Kidney (tissue), 14 donors: ENCODE measurements around the gene VSX2. TPM values are rescaled to one million over a fixed set of nuclear protein-coding genes. Genes with fewer than 3 reads are reported as not detected.

Experiments
- DNase-seq, 5 donors: peaks; one replicate each; pipeline ENCODE4 v3.0.0-alpha.2; 2013 to 2020
- FAIRE-seq: peaks from 2 replicates; lab custom pipeline; 2012; peaks lifted over from hg19 to GRCh38; lab: Jason Lieb, UNC
- H3K27ac ChIP-seq, 2 donors: one replicate each; pipeline ENCODE4 v1.7.0; 2013; ENCODE audit warnings: low read depth in 2 of 2, low read length in 2 of 2, inconsistent platforms in 1 of 2
- H3K27me3 ChIP-seq: one replicate; pipeline ENCODE4 v1.7.1; 2013; ENCODE audit warnings: low read length, inconsistent platforms; ENCODE audit not compliant: control insufficient read depth, insufficient read depth
- H3K36me3 ChIP-seq, 3 donors: one replicate each; pipeline versions ENCODE4 v1.7.0 to v1.7.1; 2013; ENCODE audit warnings: low read length in 3 of 3, control low read depth in 1 of 3, inconsistent platforms in 1 of 3; ENCODE audit not compliant: insufficient read depth in 3 of 3, control insufficient read depth in 2 of 3
- H3K4me1 ChIP-seq, 3 donors: one replicate each; pipeline versions ENCODE4 v1.7.0 to v1.7.1; 2013; ENCODE audit warnings: low read length in 3 of 3, inconsistent platforms in 1 of 3, low read depth in 1 of 3; ENCODE audit not compliant: control insufficient read depth in 2 of 3, insufficient read depth in 2 of 3
- H3K4me3 ChIP-seq, 3 donors: one replicate each; pipeline versions ENCODE4 v1.7.0 to v1.8.1; 2013; ENCODE audit warnings: low read length in 3 of 3, control low read depth in 1 of 3, inconsistent platforms in 1 of 3
- H3K9ac ChIP-seq, 3 donors: one replicate each; pipeline versions ENCODE4 v1.7.0 to v1.7.1; 2013; ENCODE audit warnings: low read length in 3 of 3, control low read depth in 1 of 3, inconsistent platforms in 1 of 3
- H3K9me3 ChIP-seq, 3 donors: one replicate each; pipeline versions ENCODE4 v1.7.0 to v1.7.1; 2013; ENCODE audit warnings: low read length in 3 of 3, control low read depth in 1 of 3, inconsistent platforms in 1 of 3; ENCODE audit not compliant: control insufficient read depth in 2 of 3, insufficient read depth in 1 of 3
- CTCF ChIP-seq: IDR thresholded peaks from 3 replicates; pipeline ENCODE4 v1.5.1; 2012; ENCODE audit warnings: mild to moderate bottlenecking, moderate library complexity, borderline replicate concordance; ENCODE audit not compliant: insufficient read depth; ENCODE audit errors: extremely low read depth
- intact Hi-C: fragments of 100-400 bp; cut with DNase I; formaldehyde crosslinking; loops from one replicate; pipeline ENCODE4 v1.11.1; 2022
- polyA plus RNA-seq: library from polyadenylated mRNA; stranded (reverse); fragments of 350-450 nt; fragmentation: Illumina TruSeq; extraction: RNeasy Lipid Tissue Mini Kit (QIAGEN cat#74804); gene quantifications from one replicate; pipeline ENCODE4 v1.2.3, GENCODE V29; 2014; ENCODE audit warnings: low read depth, low replicate concordance; ENCODE audit not compliant: insufficient read depth
- total RNA-seq: library from RNA; stranded (reverse); fragmentation: NEBNext Ultra II Directional; extraction: Animal tissue kit (Norgen Biotek cat#: 25700); gene quantifications from one replicate; pipeline ENCODE4 v1.2.1, GENCODE V29; 2021
- donor health status: control.
- donor health status: control.
- donor health status: control.
- donor health status: control.
- donor health status: control.
- donor health status: DM: yes; HTN: yes; CAD: no.
- donor health status: Normal renal cell carcinoma (clear cell type).

VSX2 gene
- total and polyA plus RNA-seq, 2 donors from 2014 or later: not detected

- Histone ChIP-seq H3K9me3 (no peaks in the 10 kb centered on the region), H3K4me3 (no peak overlapping the region), H3K27ac (no peak overlapping the region), H3K27me3 (no peaks in the 10 kb centered on the region), H3K36me3 (peaks cover 7 to 44% (median 37%) of the 10 kb centered on the region in 3 donors), H3K9ac (no peak overlapping the region), H3K4me1 (peaks cover 0 to 8% (median 2%) of the 10 kb centered on the region in 3 donors)
- FAIRE-seq: no peak
- intact Hi-C loops: no loop called here
- no peak for DNase-seq
- no peak for TF ChIP-seq CTCF
These were observed 54.4 kb downstream of the VSX2 start for GRCh38 chr14:74293606-74294005.

GRCh38 chr14:74296037-74296467 lies 56.8 kb downstream of the VSX2 start:
- intact Hi-C loops: no loop called here
- Histone ChIP-seq H3K27me3 (no peaks in the 10 kb centered on the region), H3K9me3 (no peaks in the 10 kb centered on the region), H3K9ac (no peak overlapping the region), H3K4me1 (peaks cover 3 to 15% (median 12%) of the 10 kb centered on the region in 3 donors), H3K4me3 (no peak overlapping the region), H3K36me3 (peaks cover 10 to 37% (median 37%) of the 10 kb centered on the region in 3 donors), H3K27ac (no peak overlapping the region)
- no peak for TF ChIP-seq CTCF
- DNase-seq: peak in 2 of 5 donors; percentile 26 to 31
- no peak for FAIRE-seq

- peaks cover 3 to 15% (median 13%) of the 10 kb centered on the region in 3 donors for H3K4me1 ChIP-seq
- no peak overlapping the region for H3K9ac ChIP-seq
- no peak for TF ChIP-seq CTCF
- H3K36me3 ChIP-seq: peaks cover 7 to 21% (median 19%) of the 10 kb centered on the region in 3 donors
- no peaks in the 10 kb centered on the region for H3K9me3 ChIP-seq
- no peak overlapping the region for H3K27ac ChIP-seq
- no peak for DNase-seq
- H3K4me3 ChIP-seq: no peak overlapping the region
- FAIRE-seq: no peak
- H3K27me3 ChIP-seq: no peaks in the 10 kb centered on the region
- intact Hi-C loops: no loop called here
These were observed 58.7 kb downstream of the VSX2 start for GRCh38 chr14:74297986-74298385.
